ENCODE results near the gene NFKBIA. TPM values are rescaled to one million over a fixed set of nuclear protein-coding genes. Genes with fewer than 3 reads are reported as not detected.
"Not testable (repeated sequence)": the region's sequence is repeated elsewhere in the genome, so short reads cannot be mapped to it uniquely, and the experiment has no call there.

The NFKBIA gene
- total and polyA plus RNA-seq, 7 donors = 48.7 to 151 (median 94.0) TPM

- Histone ChIP-seq H3K27me3 (ENCODE audit: insufficient read depth in 3 of 3, low read length in 2 of 3) (no peaks in the 10 kb centered on the region), H3K4me1 (peaks cover 30% of the 10 kb centered on the region), H3K36me3 (ENCODE audit: insufficient read depth in 1 of 2, low read depth in 1 of 2) (peaks cover 5 to 42% of the 10 kb centered on the region in 2 donors), H3K27ac (peak overlapping the region; percentile 100), H3K4me3 (peak overlapping the region; percentile 98), H3K9me3 (no peaks in the 10 kb centered on the region)
- intact Hi-C loops (cut with DNase I) = no loop called here
- TF ChIP-seq CTCF (IDR thresholded peaks at IDR 0.05) = no peak
- ATAC-seq = no peak
- 24 to 40% (median 39%) methylated on average over 10 of the region's 10 CpGs for WGBS, 3 donors
- peak in 1 of 2 donors; percentile 55 for DNase-seq
Observed at GRCh38 chr14:35400648-35401421, 3.7 kb downstream of the NFKBIA start.

- Histone ChIP-seq H3K9me3 (no peaks in the 10 kb centered on the region), H3K36me3 (ENCODE audit: insufficient read depth in 1 of 2, low read depth in 1 of 2) (peaks cover 5 to 42% of the 10 kb centered on the region in 2 donors), H3K4me1 (peaks cover 24% of the 10 kb centered on the region), H3K4me3 (no peak overlapping the region), H3K27ac (peak overlapping the region; percentile 65), H3K27me3 (ENCODE audit: insufficient read depth in 3 of 3, low read length in 2 of 3) (no peaks in the 10 kb centered on the region)
- intact Hi-C loops (cut with DNase I) = no loop called here
- DNase-seq (peak in 1 of 2 donors; percentile 47), ATAC-seq (no peak)
- 80 to 89% (median 80%) methylated on average over 15 of the region's 15 CpGs for WGBS, 3 donors
- TF ChIP-seq CTCF (IDR thresholded peaks at IDR 0.05) = no peak
Observed at GRCh38 chr14:35399083-35399937, 5.2 kb downstream of the NFKBIA start.

- TF ChIP-seq CTCF (IDR thresholded peaks at IDR 0.05) = no peak
- intact Hi-C loops (cut with DNase I) = no loop called here
- Histone ChIP-seq H3K27me3 (ENCODE audit: insufficient read depth in 3 of 3, low read length in 2 of 3) (no peaks in the 10 kb centered on the region), H3K9me3 (no peaks in the 10 kb centered on the region), H3K4me1 (peaks cover 24% of the 10 kb centered on the region), H3K4me3 (no peak overlapping the region), H3K36me3 (ENCODE audit: insufficient read depth in 1 of 2, low read depth in 1 of 2) (peaks cover 5 to 35% of the 10 kb centered on the region in 2 donors), H3K27ac (peak overlapping the region; percentile 65)
- WGBS, 3 donors = 34 to 53% (median 35%) methylated on average over 4 of the region's 4 CpGs
- DNase-seq (peak in 1 of 2 donors; percentile 48), ATAC-seq (no peak)
Observed at GRCh38 chr14:35398071-35398584, 6.4 kb downstream of the NFKBIA start.

GRCh38 chr14:35396610-35397009 lies 7.9 kb downstream of the NFKBIA start:
- H3K27ac ChIP-seq; intact Hi-C loops (cut with DNase I); H3K4me3 ChIP-seq; H3K9me3 ChIP-seq; ATAC-seq; H3K27me3 ChIP-seq (ENCODE audit: insufficient read depth in 3 of 3, low read length in 2 of 3): not testable (repeated sequence)
- Histone ChIP-seq H3K4me1 (peaks cover 16% of the 10 kb centered on the region), H3K36me3 (ENCODE audit: insufficient read depth in 1 of 2, low read depth in 1 of 2) (peaks cover 2 to 20% of the 10 kb centered on the region in 2 donors)
- DNase-seq = peak in 1 of 2 donors; percentile 22
- 92 to 96% (median 95%) methylated on average over 5 to 7 of the region's 7 CpGs for WGBS, 3 donors

GRCh38 chr14:35395283-35395682 lies 9.3 kb downstream of the NFKBIA start:
- ATAC-seq (no peak), DNase-seq (peak in 1 of 2 donors; percentile 34)
- WGBS, 3 donors = 91 to 93% (median 91%) methylated on average over 13 of the region's 13 CpGs
- no peak for TF ChIP-seq CTCF (IDR thresholded peaks at IDR 0.05)
- Histone ChIP-seq H3K27me3 (ENCODE audit: insufficient read depth in 3 of 3, low read length in 2 of 3) (no peaks in the 10 kb centered on the region), H3K9me3 (no peaks in the 10 kb centered on the region), H3K4me1 (peaks cover 4% of the 10 kb centered on the region), H3K27ac (no peak overlapping the region), H3K4me3 (no peak overlapping the region), H3K36me3 (ENCODE audit: insufficient read depth in 1 of 2, low read depth in 1 of 2) (peaks cover 2 to 7% of the 10 kb centered on the region in 2 donors)
- intact Hi-C loops (cut with DNase I) = no loop called here
